Measurements from ENCODE around the gene OBI1.

OBI1 gene

GRCh38 chr13:78566631-78567030 is 92.3 kb downstream of the OBI1 start:
- no peak for DNase-seq
